Measurements from ENCODE around the gene OTOG. TPM values are rescaled to one million over a fixed set of nuclear protein-coding genes. Genes with fewer than 3 reads are reported as not detected.

Gene OTOG
- total and polyA plus RNA-seq, 4 donors: 0.11 TPM; not detected in 3

DNA sequence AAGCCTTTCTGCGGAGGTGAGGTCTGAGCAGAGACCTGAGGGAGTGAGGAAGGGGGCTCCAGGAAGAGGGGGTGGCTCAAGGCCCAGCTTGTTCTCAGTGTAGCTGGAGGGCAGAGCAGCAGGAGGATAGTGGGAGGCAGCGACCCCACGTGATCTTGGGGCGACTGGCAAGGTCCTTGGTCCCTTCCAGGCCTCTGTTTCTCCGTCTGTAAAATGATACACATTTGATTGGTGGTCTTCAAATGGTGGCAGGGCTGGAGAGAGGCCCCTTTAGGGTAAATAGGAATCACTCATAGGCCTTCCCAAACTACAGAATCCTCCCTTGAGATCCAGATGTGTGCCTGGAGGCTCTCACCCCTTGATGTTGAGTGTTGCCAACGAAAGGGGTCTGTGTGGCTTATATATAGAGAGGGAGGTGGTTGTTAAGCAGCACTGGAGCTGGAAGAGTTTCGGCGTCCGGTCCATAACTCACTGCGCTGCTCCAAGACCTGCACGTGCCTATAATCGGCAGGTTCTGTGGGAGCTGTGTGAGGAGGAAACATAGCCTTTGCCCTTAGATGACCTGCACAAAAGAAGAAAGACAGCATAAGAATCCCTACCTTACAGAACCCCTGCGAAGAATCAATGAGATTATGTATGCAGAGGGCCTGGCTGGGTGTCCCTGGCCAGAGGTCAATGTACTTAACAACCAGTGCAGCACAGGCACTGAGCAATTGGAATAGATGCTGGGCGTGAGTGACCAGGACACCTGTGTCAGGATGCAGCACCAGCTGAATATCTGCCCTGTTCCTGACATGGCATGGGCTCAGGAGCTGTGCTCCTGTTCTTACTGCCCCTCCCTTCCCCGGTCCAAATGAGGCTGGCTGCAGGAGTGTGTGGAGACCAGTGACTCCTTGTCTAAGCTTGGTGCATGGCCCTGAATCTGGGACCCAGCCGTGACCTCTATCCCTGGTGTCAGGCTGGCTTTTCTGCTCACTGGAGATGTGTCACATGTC lies 28.7 kb downstream of the OTOG start:
- no peak for DNase-seq
- H3K4me1 ChIP-seq (ENCODE audit: control insufficient read depth in 5 of 5, insufficient read depth in 5 of 5, low read length in 5 of 5): no peaks in the 10 kb centered on the region
- whole genome bisulfite sequencing, 2 donors: 90 to 93% methylated on average over 16 of the region's 16 CpGs
- H3K9ac ChIP-seq (ENCODE audit: insufficient read depth in 1 of 2, low read length in 2 of 2): no peak overlapping the region
- no peak overlapping the region for H3K27ac ChIP-seq (ENCODE audit: low read depth in 1 of 2, low read length in 1 of 2)
- no peak for ATAC-seq (ENCODE audit: insufficient read depth, low FRiP score)
- peaks cover 0 to 1% (median 0%) of the 10 kb centered on the region in 4 donors for H3K9me3 ChIP-seq (ENCODE audit: control insufficient read depth in 4 of 4, insufficient read depth in 3 of 4, low read length in 3 of 4)
- no peak overlapping the region for H3K4me3 ChIP-seq
- TF ChIP-seq, protein P1, sequence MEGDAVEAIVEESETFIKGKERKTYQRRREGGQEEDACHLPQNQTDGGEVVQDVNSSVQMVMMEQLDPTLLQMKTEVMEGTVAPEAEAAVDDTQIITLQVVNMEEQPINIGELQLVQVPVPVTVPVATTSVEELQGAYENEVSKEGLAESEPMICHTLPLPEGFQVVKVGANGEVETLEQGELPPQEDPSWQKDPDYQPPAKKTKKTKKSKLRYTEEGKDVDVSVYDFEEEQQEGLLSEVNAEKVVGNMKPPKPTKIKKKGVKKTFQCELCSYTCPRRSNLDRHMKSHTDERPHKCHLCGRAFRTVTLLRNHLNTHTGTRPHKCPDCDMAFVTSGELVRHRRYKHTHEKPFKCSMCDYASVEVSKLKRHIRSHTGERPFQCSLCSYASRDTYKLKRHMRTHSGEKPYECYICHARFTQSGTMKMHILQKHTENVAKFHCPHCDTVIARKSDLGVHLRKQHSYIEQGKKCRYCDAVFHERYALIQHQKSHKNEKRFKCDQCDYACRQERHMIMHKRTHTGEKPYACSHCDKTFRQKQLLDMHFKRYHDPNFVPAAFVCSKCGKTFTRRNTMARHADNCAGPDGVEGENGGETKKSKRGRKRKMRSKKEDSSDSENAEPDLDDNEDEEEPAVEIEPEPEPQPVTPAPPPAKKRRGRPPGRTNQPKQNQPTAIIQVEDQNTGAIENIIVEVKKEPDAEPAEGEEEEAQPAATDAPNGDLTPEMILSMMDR (IDR thresholded peaks at IDR 0.05; ENCODE audit: control extremely low read depth, extremely low read depth): no peak
- no peaks in the 10 kb centered on the region for H3K36me3 ChIP-seq (ENCODE audit: control insufficient read depth in 4 of 4, insufficient read depth in 4 of 4, low read length in 4 of 4)
- peaks cover 0 to 1% (median 0%) of the 10 kb centered on the region in 3 donors for H3K27me3 ChIP-seq (ENCODE audit: control insufficient read depth in 3 of 3, insufficient read depth in 3 of 3, low read length in 2 of 3)

DNA sequence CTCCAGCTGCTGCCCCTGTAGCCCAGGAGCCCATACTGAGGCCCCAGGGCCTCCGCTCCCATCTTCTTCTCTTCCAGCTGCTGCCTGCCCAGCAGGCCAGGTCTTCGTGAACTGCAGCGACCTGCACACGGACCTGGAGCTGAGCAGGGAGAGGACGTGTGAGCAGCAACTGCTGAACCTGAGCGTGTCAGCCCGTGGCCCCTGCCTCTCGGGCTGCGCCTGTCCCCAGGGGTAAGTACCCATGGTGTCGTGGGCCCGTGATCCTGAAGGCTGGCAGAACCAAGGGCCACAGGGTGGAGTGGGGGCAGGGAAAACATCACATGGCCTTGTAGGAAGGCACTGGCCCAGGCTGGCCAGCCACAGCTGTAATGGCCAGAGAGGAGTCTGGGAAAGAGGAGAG lies 31.2 kb downstream of the OTOG start:
- ATAC-seq (ENCODE audit: insufficient read depth, low FRiP score): no peak
- Histone ChIP-seq H3K36me3 (ENCODE audit: control insufficient read depth in 4 of 4, insufficient read depth in 4 of 4, low read length in 4 of 4) (no peaks in the 10 kb centered on the region), H3K4me3 (no peak overlapping the region), H3K27ac (ENCODE audit: low read depth in 1 of 2, low read length in 1 of 2) (no peak overlapping the region), H3K4me1 (ENCODE audit: control insufficient read depth in 5 of 5, insufficient read depth in 5 of 5, low read length in 5 of 5) (no peaks in the 10 kb centered on the region), H3K9ac (ENCODE audit: insufficient read depth in 1 of 2, low read length in 2 of 2) (no peak overlapping the region), H3K27me3 (ENCODE audit: control insufficient read depth in 3 of 3, insufficient read depth in 3 of 3, low read length in 2 of 3) (no peaks in the 10 kb centered on the region), H3K9me3 (ENCODE audit: control insufficient read depth in 4 of 4, insufficient read depth in 3 of 4, low read length in 3 of 4) (no peaks in the 10 kb centered on the region)
- TF ChIP-seq, protein P1 (IDR thresholded peaks at IDR 0.05; ENCODE audit: control extremely low read depth, extremely low read depth): no peak
- peak in 1 of 3 donors; percentile 6 for DNase-seq
- 90 to 97% methylated on average over 11 of the region's 11 CpGs for whole genome bisulfite sequencing, 2 donors

DNA sequence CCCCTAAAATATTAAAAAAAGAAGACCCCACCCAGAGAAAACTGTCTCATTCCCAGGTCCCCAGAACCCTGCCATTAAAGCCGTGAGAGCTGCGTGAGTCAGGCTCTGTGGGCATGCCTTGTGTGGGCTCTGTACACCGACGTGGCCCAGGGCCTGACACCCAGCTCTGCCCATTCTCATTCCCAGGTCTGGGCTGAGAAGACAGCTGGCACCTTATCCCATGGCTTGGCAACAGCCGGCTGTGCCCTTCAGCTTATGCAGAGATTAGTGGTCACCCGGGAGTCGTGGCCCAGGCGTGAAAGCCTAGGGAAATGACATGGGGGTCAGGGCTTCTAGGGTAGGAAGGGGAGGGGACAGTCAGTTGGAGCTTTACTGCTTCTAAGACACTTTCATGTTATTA lies 31.9 kb downstream of the OTOG start:
- TF ChIP-seq, protein P1 (IDR thresholded peaks at IDR 0.05; ENCODE audit: control extremely low read depth, extremely low read depth): no peak
- DNase-seq (peak in 1 of 3 donors; percentile 7), ATAC-seq (ENCODE audit: insufficient read depth, low FRiP score) (no peak)
- no peaks in the 10 kb centered on the region for H3K4me1 ChIP-seq (ENCODE audit: control insufficient read depth in 5 of 5, insufficient read depth in 5 of 5, low read length in 5 of 5)
- no peaks in the 10 kb centered on the region for H3K9me3 ChIP-seq (ENCODE audit: control insufficient read depth in 4 of 4, insufficient read depth in 3 of 4, low read length in 3 of 4)
- H3K27ac ChIP-seq (ENCODE audit: low read depth in 1 of 2, low read length in 1 of 2): no peak overlapping the region
- no peaks in the 10 kb centered on the region for H3K27me3 ChIP-seq (ENCODE audit: control insufficient read depth in 3 of 3, insufficient read depth in 3 of 3, low read length in 2 of 3)
- no peak overlapping the region for H3K9ac ChIP-seq (ENCODE audit: insufficient read depth in 1 of 2, low read length in 2 of 2)
- H3K36me3 ChIP-seq (ENCODE audit: control insufficient read depth in 4 of 4, insufficient read depth in 4 of 4, low read length in 4 of 4): no peaks in the 10 kb centered on the region
- WGBS, 2 donors: 89 to 94% methylated on average over 8 of the region's 8 CpGs
- no peak overlapping the region for H3K4me3 ChIP-seq
